ENCODE data around the gene SAMD11. TPM values are rescaled to one million over a fixed set of nuclear protein-coding genes. Genes with fewer than 3 reads are reported as not detected.
A peak's percentile ranks its signal among the peaks of the same experiment; 100 is the strongest.

The SAMD11 gene
- total and polyA plus RNA-seq, 2 of the 13 experiments (the other 11 are each of a cell fraction or from before 2014, with no cell fraction given): 0.11 TPM; not detected in 1

- TF ChIP-seq NAIF1 (CRISPR knock-in tag; IDR thresholded peaks at IDR 0.05; ENCODE audit: borderline replicate concordance) (no peak), ZNF768 (CRISPR knock-in tag; IDR thresholded peaks at IDR 0.05) (no peak), SIN3A (IDR thresholded peaks at IDR 0.05; ENCODE audit: borderline replicate concordance, low read depth, low read length) (no peak), DBP (CRISPR knock-in tag; IDR thresholded peaks at IDR 0.05; ENCODE audit: not compliant biosample characterization) (no peak), ZNF552 (CRISPR knock-in tag; IDR thresholded peaks at IDR 0.05; ENCODE audit: borderline replicate concordance) (no peak), NFYB (CRISPR knock-in tag; IDR thresholded peaks at IDR 0.05) (no peak), LCORL (IDR thresholded peaks at IDR 0.05) (no peak), LCORL (CRISPR knock-in tag; IDR thresholded peaks at IDR 0.05) (peak; percentile 65), TBX2 (CRISPR knock-in tag; IDR thresholded peaks at IDR 0.05; ENCODE audit: borderline replicate concordance) (peak; percentile 34; the same call in 1 of the 2 replicates), PTBP1 (IDR thresholded peaks at IDR 0.05; ENCODE audit: low read depth, low read length, poor library complexity, severe bottlenecking) (no peak), ZNF597 (CRISPR knock-in tag; IDR thresholded peaks at IDR 0.05) (no peak), ATF5 (CRISPR knock-in tag; IDR thresholded peaks at IDR 0.05; ENCODE audit: low read depth) (no peak), POGZ (CRISPR knock-in tag; IDR thresholded peaks at IDR 0.05) (no peak), MEF2D (CRISPR knock-in tag; IDR thresholded peaks at IDR 0.05) (no peak), ZNF510 (CRISPR knock-in tag; IDR thresholded peaks at IDR 0.05; ENCODE audit: low read depth) (no peak), ARID2 (CRISPR knock-in tag; IDR thresholded peaks at IDR 0.05; ENCODE audit: borderline replicate concordance) (no peak), ZNF468 (CRISPR knock-in tag; IDR thresholded peaks at IDR 0.05) (no peak), GFI1 (CRISPR knock-in tag; IDR thresholded peaks at IDR 0.05; ENCODE audit: borderline replicate concordance) (no peak), FOXA3 (CRISPR knock-in tag; IDR thresholded peaks at IDR 0.05) (no peak), CREBL2 (CRISPR knock-in tag; IDR thresholded peaks at IDR 0.05; ENCODE audit: borderline replicate concordance) (no peak), CAMTA2 (CRISPR knock-in tag; IDR thresholded peaks at IDR 0.05; ENCODE audit: borderline replicate concordance) (no peak), FOXJ3 (CRISPR knock-in tag; IDR thresholded peaks at IDR 0.05; ENCODE audit: borderline replicate concordance) (no peak), PHF5A (CRISPR knock-in tag; IDR thresholded peaks at IDR 0.05; ENCODE audit: low read depth, unreplicated experiment) (no peak), HOXA7 (CRISPR knock-in tag; IDR thresholded peaks at IDR 0.05) (no peak), ZMYM3 (CRISPR knock-in tag; IDR thresholded peaks at IDR 0.05) (no peak), NCOR1 (IDR thresholded peaks at IDR 0.05; ENCODE audit: borderline replicate concordance, low read length) (no peak), ZNF350 (CRISPR knock-in tag; IDR thresholded peaks at IDR 0.05; ENCODE audit: borderline replicate concordance, low read depth) (no peak), ZNF256 (CRISPR knock-in tag; conservative IDR thresholded peaks at IDR 0.05) (no peak), ZNF580 (CRISPR knock-in tag; IDR thresholded peaks at IDR 0.05; ENCODE audit: borderline replicate concordance, low read depth) (no peak), PRPF4 (IDR thresholded peaks at IDR 0.05; ENCODE audit: low read depth, low read length, poor library complexity, severe bottlenecking) (no peak)
Observed at GRCh38 chr1:938088-938683, 14.5 kb downstream of the SAMD11 start (continued).

Data from HepG2 (cell line).